Measurements from ENCODE around the gene PROZ. TPM values are rescaled to one million over a fixed set of nuclear protein-coding genes. Genes with fewer than 3 reads are reported as not detected.
"Not testable (repeated sequence)": the region's sequence is repeated elsewhere in the genome, so short reads cannot be mapped to it uniquely, and the experiment has no call there.

The PROZ gene
- total and polyA plus RNA-seq, 12 donors: 0.17 TPM; not detected in 11

GRCh38 chr13:113110852-113111315, 47.6 kb upstream of the PROZ start:
- intact Hi-C loops (cut with DNase I): no loop called here
- Histone ChIP-seq H3K36me3 (replicated peaks in 1 of 2) (no peaks in the 10 kb centered on the region), H3K27me3 (peaks cover 21% of the 10 kb centered on the region), H3K4me1 (replicated peaks in 1 of 2) (peaks cover 0 to 11% of the 10 kb centered on the region in 2 donors), H3K9me3 (replicated peaks in 1 of 3) (no peaks in the 10 kb centered on the region), H3K27ac (no peak overlapping the region), H3K4me3 (peak overlapping the region in 1 of 4 donors; percentile 47)
- no peak for DNase-seq
- no peak for TF ChIP-seq CTCF (IDR thresholded peaks at IDR 0.05)
- no peak for TF ChIP-seq POLR2A (IDR thresholded peaks at IDR 0.05)
- 14 to 73% (median 25%) methylated on average over 3 to 49 of the region's 49 CpGs for WGBS, 4 donors

GRCh38 chr13:113111821-113112220, 46.6 kb upstream of the PROZ start:
- DNase-seq: peak in 1 of 7 donors; percentile 46

GRCh38 chr13:113112475-113112874, 46.0 kb upstream of the PROZ start:
- H3K4me3 ChIP-seq; H3K36me3 ChIP-seq (replicated peaks in 1 of 2); H3K9me3 ChIP-seq (replicated peaks in 1 of 3); intact Hi-C loops (cut with DNase I); H3K27ac ChIP-seq: not testable (repeated sequence)
- Histone ChIP-seq H3K4me1 (replicated peaks in 1 of 2) (peaks cover 0 to 11% of the 10 kb centered on the region in 2 donors), H3K27me3 (peaks cover 18% of the 10 kb centered on the region)
- WGBS, 4 donors: 63 to 89% (median 68%) methylated on average over 1 of the region's 1 CpG
- DNase-seq: peak in 1 of 7 donors; percentile 31

More at GRCh38 chr13:113111821-113112220, 46.6 kb upstream of the PROZ start:
- Histone ChIP-seq H3K4me1 (replicated peaks in 1 of 2) (peaks cover 0 to 11% of the 10 kb centered on the region in 2 donors), H3K27me3 (peaks cover 19% of the 10 kb centered on the region)
- intact Hi-C loops (cut with DNase I); H3K27ac ChIP-seq; H3K4me3 ChIP-seq; H3K9me3 ChIP-seq (replicated peaks in 1 of 3); H3K36me3 ChIP-seq (replicated peaks in 1 of 2): not testable (repeated sequence)
- 69 to 87% (median 79%) methylated on average over 4 to 5 of the region's 5 CpGs for WGBS, 4 donors

GRCh38 chr13:113112893-113113845, 45.3 kb upstream of the PROZ start:
- no peak overlapping the region for H3K4me3 ChIP-seq
- intact Hi-C loops (cut with DNase I): no loop called here
- no peaks in the 10 kb centered on the region for H3K9me3 ChIP-seq (replicated peaks in 1 of 3)
- no peaks in the 10 kb centered on the region for H3K36me3 ChIP-seq (replicated peaks in 1 of 2)
- DNase-seq: peak in 3 of 7 donors; percentile 1 to 41 (median 7)
- 68 to 82% (median 76%) methylated on average over 8 to 9 of the region's 9 CpGs for WGBS, 4 donors
- H3K27me3 ChIP-seq: peaks cover 18% of the 10 kb centered on the region
- TF ChIP-seq POLR2A (IDR thresholded peaks at IDR 0.05): no peak
- TF ChIP-seq CTCF (IDR thresholded peaks at IDR 0.05): no peak
- no peak overlapping the region for H3K27ac ChIP-seq
- peaks cover 0 to 11% of the 10 kb centered on the region in 2 donors for H3K4me1 ChIP-seq (replicated peaks in 1 of 2)

- no peaks in the 10 kb centered on the region for H3K9me3 ChIP-seq (replicated peaks in 1 of 3)
- peaks cover 0 to 11% of the 10 kb centered on the region in 2 donors for H3K4me1 ChIP-seq (replicated peaks in 1 of 2)
- no peak for TF ChIP-seq CTCF (IDR thresholded peaks at IDR 0.05)
- TF ChIP-seq POLR2A (IDR thresholded peaks at IDR 0.05): no peak
- peak in 3 of 7 donors; percentile 1 to 18 (median 3) for DNase-seq
- H3K4me3 ChIP-seq: no peak overlapping the region
- intact Hi-C loops (cut with DNase I): no loop called here
- peaks cover 18% of the 10 kb centered on the region for H3K27me3 ChIP-seq
- H3K36me3 ChIP-seq (replicated peaks in 1 of 2): no peaks in the 10 kb centered on the region
- H3K27ac ChIP-seq: no peak overlapping the region
- 73 to 97% (median 91%) methylated on average over 4 to 8 of the region's 8 CpGs for WGBS, 4 donors
These were observed 44.6 kb upstream of the PROZ start for GRCh38 chr13:113113846-113114271.
